ENCODE data around the gene ABHD1. TPM values are rescaled to one million over a fixed set of nuclear protein-coding genes. Genes with fewer than 3 reads are reported as not detected.
A peak's percentile ranks its signal among the peaks of the same experiment; 100 is the strongest.

Gene ABHD1
- total RNA-seq, 1 donor from 2014 or later: not detected

DNA sequence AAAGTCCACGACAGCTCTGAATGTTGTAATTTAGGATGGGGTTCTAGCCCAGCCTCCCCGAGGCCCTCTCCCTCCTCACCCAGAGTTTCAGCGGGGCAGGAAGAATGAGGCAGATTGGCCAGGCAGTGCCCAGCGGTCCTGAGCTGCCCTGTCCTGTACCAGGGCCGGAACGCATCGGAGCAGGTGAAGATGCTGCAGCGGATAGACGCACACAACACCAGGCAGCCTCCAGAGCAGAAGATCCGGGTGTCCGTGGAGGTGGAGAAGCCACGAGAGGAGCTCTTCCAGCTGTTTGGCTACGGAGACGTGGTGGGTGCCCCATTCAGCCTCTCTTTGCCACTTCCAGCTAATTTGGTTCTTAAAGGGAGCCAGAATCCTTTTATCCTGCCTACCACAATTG lies 26.3 kb upstream of the ABHD1 start:
- H3K27ac ChIP-seq (ENCODE audit: low read depth, low read length): no peak overlapping the region
- H3K4me2 ChIP-seq (ENCODE audit: low read length): no peak overlapping the region
- H3K4me1 ChIP-seq (ENCODE audit: insufficient read depth, low read length): no peaks in the 10 kb centered on the region
- no peaks in the 10 kb centered on the region for H3K36me3 ChIP-seq (ENCODE audit: insufficient read depth, low read length)
- no peaks in the 10 kb centered on the region for H4K20me1 ChIP-seq (ENCODE audit: insufficient read depth, low read length)
- no peak for DNase-seq (ENCODE audit: low read depth)
- H2AFZ ChIP-seq (ENCODE audit: low read depth, low read length): no peak overlapping the region
- H3K9ac ChIP-seq (ENCODE audit: low read length): no peak overlapping the region
- H3K27me3 ChIP-seq (ENCODE audit: insufficient read depth, low read length): peaks cover 2% of the 10 kb centered on the region
- H3K4me3 Mint-ChIP-seq (ENCODE audit: unreplicated experiment): no peak overlapping the region
- TF ChIP-seq, protein P1, sequence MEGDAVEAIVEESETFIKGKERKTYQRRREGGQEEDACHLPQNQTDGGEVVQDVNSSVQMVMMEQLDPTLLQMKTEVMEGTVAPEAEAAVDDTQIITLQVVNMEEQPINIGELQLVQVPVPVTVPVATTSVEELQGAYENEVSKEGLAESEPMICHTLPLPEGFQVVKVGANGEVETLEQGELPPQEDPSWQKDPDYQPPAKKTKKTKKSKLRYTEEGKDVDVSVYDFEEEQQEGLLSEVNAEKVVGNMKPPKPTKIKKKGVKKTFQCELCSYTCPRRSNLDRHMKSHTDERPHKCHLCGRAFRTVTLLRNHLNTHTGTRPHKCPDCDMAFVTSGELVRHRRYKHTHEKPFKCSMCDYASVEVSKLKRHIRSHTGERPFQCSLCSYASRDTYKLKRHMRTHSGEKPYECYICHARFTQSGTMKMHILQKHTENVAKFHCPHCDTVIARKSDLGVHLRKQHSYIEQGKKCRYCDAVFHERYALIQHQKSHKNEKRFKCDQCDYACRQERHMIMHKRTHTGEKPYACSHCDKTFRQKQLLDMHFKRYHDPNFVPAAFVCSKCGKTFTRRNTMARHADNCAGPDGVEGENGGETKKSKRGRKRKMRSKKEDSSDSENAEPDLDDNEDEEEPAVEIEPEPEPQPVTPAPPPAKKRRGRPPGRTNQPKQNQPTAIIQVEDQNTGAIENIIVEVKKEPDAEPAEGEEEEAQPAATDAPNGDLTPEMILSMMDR (IDR thresholded peaks at IDR 0.05; ENCODE audit: insufficient read depth, low read depth, low read length): no peak
- TF ChIP-seq EZH2 (IDR thresholded peaks at IDR 0.05; ENCODE audit: insufficient read depth, low read length): no peak
- H3K27me3 Mint-ChIP-seq (ENCODE audit: low read depth, unreplicated experiment): peaks cover 11% of the 10 kb centered on the region
- no peak for FAIRE-seq
- H3K4me3 ChIP-seq (ENCODE audit: insufficient read depth, low read depth, low read length): no peak overlapping the region
- no peak overlapping the region for H3K27ac Mint-ChIP-seq (ENCODE audit: unreplicated experiment)
- H3K4me1 Mint-ChIP-seq (ENCODE audit: low read depth, unreplicated experiment): no peaks in the 10 kb centered on the region
- peaks cover 2% of the 10 kb centered on the region for H3K9me3 Mint-ChIP-seq (ENCODE audit: unreplicated experiment)
- H3K9me3 ChIP-seq (ENCODE audit: insufficient read depth, low read depth, low read length): no peaks in the 10 kb centered on the region
- H3K36me3 Mint-ChIP-seq (ENCODE audit: low read depth, unreplicated experiment): peaks cover 2% of the 10 kb centered on the region
- H3K79me2 ChIP-seq (ENCODE audit: insufficient read depth, low read length): no peaks in the 10 kb centered on the region

DNA sequence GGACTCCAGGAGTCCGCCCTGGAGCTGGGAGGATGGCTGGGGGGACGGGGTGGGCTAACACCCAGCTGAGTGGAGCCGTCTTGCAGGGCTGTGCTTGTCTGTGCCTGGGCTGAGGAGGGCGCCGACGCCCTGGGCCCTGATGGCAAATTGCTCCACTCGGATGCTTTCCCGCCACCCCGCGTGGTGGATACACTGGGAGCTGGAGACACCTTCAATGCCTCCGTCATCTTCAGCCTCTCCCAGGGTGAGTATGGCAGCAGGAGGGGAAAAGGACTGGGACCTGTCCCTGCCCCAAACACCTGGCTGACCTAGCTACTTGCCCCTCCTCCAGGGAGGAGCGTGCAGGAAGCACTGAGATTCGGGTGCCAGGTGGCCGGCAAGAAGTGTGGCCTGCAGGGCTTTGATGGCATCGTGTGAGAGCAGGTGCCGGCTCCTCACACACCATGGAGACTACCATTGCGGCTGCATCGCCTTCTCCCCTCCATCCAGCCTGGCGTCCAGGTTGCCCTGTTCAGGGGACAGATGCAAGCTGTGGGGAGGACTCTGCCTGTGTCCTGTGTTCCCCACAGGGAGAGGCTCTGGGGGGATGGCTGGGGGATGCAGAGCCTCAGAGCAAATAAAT lies 24.2 kb upstream of the ABHD1 start:
- no peaks in the 10 kb centered on the region for H3K4me1 Mint-ChIP-seq (ENCODE audit: low read depth, unreplicated experiment)
- H2AFZ ChIP-seq (ENCODE audit: low read depth, low read length): no peak overlapping the region
- H3K4me3 Mint-ChIP-seq (ENCODE audit: unreplicated experiment): no peak overlapping the region
- peaks cover 4% of the 10 kb centered on the region for H3K27me3 ChIP-seq (ENCODE audit: insufficient read depth, low read length)
- no peaks in the 10 kb centered on the region for H3K9me3 ChIP-seq (ENCODE audit: insufficient read depth, low read depth, low read length)
- H3K9me3 Mint-ChIP-seq (ENCODE audit: unreplicated experiment): no peaks in the 10 kb centered on the region
- H3K4me2 ChIP-seq (ENCODE audit: low read length): no peak overlapping the region
- no peaks in the 10 kb centered on the region for H3K4me1 ChIP-seq (ENCODE audit: insufficient read depth, low read length)
- H3K27ac Mint-ChIP-seq (ENCODE audit: unreplicated experiment): no peak overlapping the region
- no peak overlapping the region for H3K4me3 ChIP-seq (ENCODE audit: insufficient read depth, low read depth, low read length)
- peaks cover 2% of the 10 kb centered on the region for H3K36me3 Mint-ChIP-seq (ENCODE audit: low read depth, unreplicated experiment)
- FAIRE-seq (no peak), DNase-seq (ENCODE audit: low read depth) (no peak)
- peaks cover 17% of the 10 kb centered on the region for H3K27me3 Mint-ChIP-seq (ENCODE audit: low read depth, unreplicated experiment)
- no peaks in the 10 kb centered on the region for H4K20me1 ChIP-seq (ENCODE audit: insufficient read depth, low read length)
- no peak for TF ChIP-seq EZH2 (IDR thresholded peaks at IDR 0.05; ENCODE audit: insufficient read depth, low read length)
- TF ChIP-seq, protein P1 (IDR thresholded peaks at IDR 0.05; ENCODE audit: insufficient read depth, low read depth, low read length): no peak
- H3K27ac ChIP-seq (ENCODE audit: low read depth, low read length): no peak overlapping the region
- no peaks in the 10 kb centered on the region for H3K79me2 ChIP-seq (ENCODE audit: insufficient read depth, low read length)
- no peak overlapping the region for H3K9ac ChIP-seq (ENCODE audit: low read length)
- no peaks in the 10 kb centered on the region for H3K36me3 ChIP-seq (ENCODE audit: insufficient read depth, low read length)

DNA sequence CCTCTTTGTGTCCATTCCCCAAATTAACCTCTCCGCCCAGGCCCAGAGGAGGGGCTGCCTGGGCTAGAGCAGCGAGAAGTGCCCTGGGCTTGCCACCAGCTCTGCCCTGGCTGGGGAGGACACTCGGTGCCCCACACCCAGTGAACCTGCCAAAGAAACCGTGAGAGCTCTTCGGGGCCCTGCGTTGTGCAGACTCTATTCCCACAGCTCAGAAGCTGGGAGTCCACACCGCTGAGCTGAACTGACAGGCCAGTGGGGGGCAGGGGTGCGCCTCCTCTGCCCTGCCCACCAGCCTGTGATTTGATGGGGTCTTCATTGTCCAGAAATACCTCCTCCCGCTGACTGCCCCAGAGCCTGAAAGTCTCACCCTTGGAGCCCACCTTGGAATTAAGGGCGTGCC lies 23.6 kb upstream of the ABHD1 start:
- peak overlapping the region; percentile 34 for H3K27ac Mint-ChIP-seq (ENCODE audit: unreplicated experiment)
- H2AFZ ChIP-seq (ENCODE audit: low read depth, low read length): no peak overlapping the region
- no peaks in the 10 kb centered on the region for H3K79me2 ChIP-seq (ENCODE audit: insufficient read depth, low read length)
- H3K4me1 Mint-ChIP-seq (ENCODE audit: low read depth, unreplicated experiment): no peaks in the 10 kb centered on the region
- peaks cover 19% of the 10 kb centered on the region for H3K27me3 Mint-ChIP-seq (ENCODE audit: low read depth, unreplicated experiment)
- no peak overlapping the region for H3K4me2 ChIP-seq (ENCODE audit: low read length)
- H3K9me3 ChIP-seq (ENCODE audit: insufficient read depth, low read depth, low read length): no peaks in the 10 kb centered on the region
- H3K4me3 ChIP-seq (ENCODE audit: insufficient read depth, low read depth, low read length): no peak overlapping the region
- H3K27ac ChIP-seq (ENCODE audit: low read depth, low read length): no peak overlapping the region
- no peak for DNase-seq (ENCODE audit: low read depth)
- H3K36me3 ChIP-seq (ENCODE audit: insufficient read depth, low read length): no peaks in the 10 kb centered on the region
- H3K4me1 ChIP-seq (ENCODE audit: insufficient read depth, low read length): no peaks in the 10 kb centered on the region
- peaks cover 2% of the 10 kb centered on the region for H3K36me3 Mint-ChIP-seq (ENCODE audit: low read depth, unreplicated experiment)
- no peaks in the 10 kb centered on the region for H3K9me3 Mint-ChIP-seq (ENCODE audit: unreplicated experiment)
- no peaks in the 10 kb centered on the region for H4K20me1 ChIP-seq (ENCODE audit: insufficient read depth, low read length)
- TF ChIP-seq EZH2 (IDR thresholded peaks at IDR 0.05; ENCODE audit: insufficient read depth, low read length): no peak
- TF ChIP-seq, protein P1 (IDR thresholded peaks at IDR 0.05; ENCODE audit: insufficient read depth, low read depth, low read length): no peak
- FAIRE-seq: no peak
- H3K27me3 ChIP-seq (ENCODE audit: insufficient read depth, low read length): peaks cover 8% of the 10 kb centered on the region
- no peak overlapping the region for H3K4me3 Mint-ChIP-seq (ENCODE audit: unreplicated experiment)
- no peak overlapping the region for H3K9ac ChIP-seq (ENCODE audit: low read length)

Measured in astrocyte (in vitro differentiated cells and primary cell).